Measurements from ENCODE around the gene RPS15.
"Not testable (repeated sequence)": the region's sequence is repeated elsewhere in the genome, so short reads cannot be mapped to it uniquely, and the experiment has no call there.

RPS15 gene

GRCh38 chr19:1418496-1418775 is 19.8 kb upstream of the RPS15 start:
- Mint-ChIP-seq H3K27ac (peak overlapping the region; percentile 89 to 95 (median 92)), H3K4me3 (peak overlapping the region in 1 of 3 experiments; percentile 70), H3K9me3 (no peaks in the 10 kb centered on the region), H3K27me3 (ENCODE audit: low read depth) (no peaks in the 10 kb centered on the region), H3K36me3 (ENCODE audit: low read depth) (peaks cover 40% of the 10 kb centered on the region), H3K4me1 (peaks cover 70% of the 10 kb centered on the region)
- no peak for TF ChIP-seq CTCF (IDR thresholded peaks at IDR 0.05; ENCODE audit: unreplicated experiment in 3 of 3)

GRCh38 chr19:1418951-1419738 is 19.1 kb upstream of the RPS15 start:
- TF ChIP-seq CTCF (IDR thresholded peaks at IDR 0.05; ENCODE audit: unreplicated experiment in 3 of 3): no peak
- peaks cover 44% of the 10 kb centered on the region for H3K36me3 Mint-ChIP-seq (ENCODE audit: low read depth)
- H3K27me3 Mint-ChIP-seq (ENCODE audit: low read depth): no peaks in the 10 kb centered on the region
- H3K4me1 Mint-ChIP-seq: peaks cover 70% of the 10 kb centered on the region
- peak overlapping the region; percentile 22 to 85 (median 69) for H3K27ac Mint-ChIP-seq
- no peaks in the 10 kb centered on the region for H3K9me3 Mint-ChIP-seq
- H3K4me3 Mint-ChIP-seq: peak overlapping the region in 1 of 3 experiments; percentile 50

GRCh38 chr19:1420085-1420484 is 18.1 kb upstream of the RPS15 start:
- not testable (repeated sequence) for H3K9me3 Mint-ChIP-seq; H3K4me3 Mint-ChIP-seq; H3K27me3 Mint-ChIP-seq (ENCODE audit: low read depth); H3K27ac Mint-ChIP-seq
- Mint-ChIP-seq H3K36me3 (ENCODE audit: low read depth) (peaks cover 51% of the 10 kb centered on the region), H3K4me1 (peaks cover 75% of the 10 kb centered on the region)

- peaks cover 75% of the 10 kb centered on the region for H3K4me1 Mint-ChIP-seq
- H3K36me3 Mint-ChIP-seq (ENCODE audit: low read depth): peaks cover 53% of the 10 kb centered on the region
- no peaks in the 10 kb centered on the region for H3K9me3 Mint-ChIP-seq
- TF ChIP-seq CTCF (IDR thresholded peaks at IDR 0.05; ENCODE audit: unreplicated experiment in 3 of 3): no peak
- H3K27me3 Mint-ChIP-seq (ENCODE audit: low read depth): no peaks in the 10 kb centered on the region
- no peak overlapping the region for H3K4me3 Mint-ChIP-seq
- peak overlapping the region in 2 of 3 experiments; percentile 33 to 65 for H3K27ac Mint-ChIP-seq
Observed at GRCh38 chr19:1420590-1420989, 17.6 kb upstream of the RPS15 start.

- Mint-ChIP-seq H3K4me3 (no peak overlapping the region), H3K36me3 (ENCODE audit: low read depth) (peaks cover 56% of the 10 kb centered on the region), H3K27me3 (ENCODE audit: low read depth) (no peaks in the 10 kb centered on the region), H3K4me1 (peaks cover 71% of the 10 kb centered on the region), H3K9me3 (no peaks in the 10 kb centered on the region), H3K27ac (peak overlapping the region in 2 of 3 experiments; percentile 33 to 65)
- no peak for TF ChIP-seq CTCF (IDR thresholded peaks at IDR 0.05; ENCODE audit: unreplicated experiment in 3 of 3)
Observed at GRCh38 chr19:1421218-1421957, 16.8 kb upstream of the RPS15 start.

- TF ChIP-seq CTCF (IDR thresholded peaks at IDR 0.05; ENCODE audit: unreplicated experiment in 3 of 3): no peak
- no peak overlapping the region for H3K4me3 Mint-ChIP-seq
- H3K27ac Mint-ChIP-seq: peak overlapping the region in 1 of 3 experiments; percentile 80
- peaks cover 56% of the 10 kb centered on the region for H3K36me3 Mint-ChIP-seq (ENCODE audit: low read depth)
- no peaks in the 10 kb centered on the region for H3K27me3 Mint-ChIP-seq (ENCODE audit: low read depth)
- no peaks in the 10 kb centered on the region for H3K9me3 Mint-ChIP-seq
- H3K4me1 Mint-ChIP-seq: peaks cover 67% of the 10 kb centered on the region
Observed at GRCh38 chr19:1421958-1422305, 16.3 kb upstream of the RPS15 start.

All from nephron (organoid).